NCI-H2227 (cell line): ENCODE results near the gene ORAI2.
"Not testable (repeated sequence)": the region's sequence is repeated elsewhere in the genome, so short reads cannot be mapped to it uniquely, and the experiment has no call there.

ENCODE experiments used
- DNase-seq: peaks from one replicate; lab custom pipeline; 2025; ENCODE audit not compliant: unreplicated experiment; lab: John Stamatoyannopoulos, UW

ORAI2 gene

GRCh38 chr7:102494473-102495149 is 61.2 kb downstream of the ORAI2 start:
- not testable (repeated sequence) for DNase-seq

- DNase-seq = not testable (repeated sequence)
Measured at GRCh38 chr7:102496861-102497260, 63.5 kb downstream of the ORAI2 start.

- not testable (repeated sequence) for DNase-seq
Measured at GRCh38 chr7:102497308-102497707, 63.9 kb downstream of the ORAI2 start.

GRCh38 chr7:102498321-102498720 is 64.9 kb downstream of the ORAI2 start:
- DNase-seq = not testable (repeated sequence)

- not testable (repeated sequence) for DNase-seq
Measured at GRCh38 chr7:102503141-102503540, 69.8 kb downstream of the ORAI2 start.

GRCh38 chr7:102505298-102506185 is 72.2 kb downstream of the ORAI2 start:
- DNase-seq = not testable (repeated sequence)
